GM18861 (cell line): ENCODE data around the gene RANBP2.
A peak's percentile ranks its signal among the peaks of the same experiment; 100 is the strongest.
"Not testable (repeated sequence)": the region's sequence is repeated elsewhere in the genome, so short reads cannot be mapped to it uniquely, and the experiment has no call there.

Experiments
- ATAC-seq: cut with Tn5 transposase; IDR thresholded peaks from one replicate; pipeline ENCODE4 v1.9.1; 2021; ENCODE audit not compliant: unreplicated experiment

RANBP2 gene

GRCh38 chr2:108719149-108720044 lies at the start of gene RANBP2:
TSS of gene RANBP2 (plus strand) at chr2:108719482. CDS start at chr2:108719607, 125 bp downstream.
- ATAC-seq: peak; percentile 99

GRCh38 chr2:108670282-108670681 lies 49.0 kb upstream of the RANBP2 start:
- not testable (repeated sequence) for ATAC-seq

- ATAC-seq: not testable (repeated sequence)
Measured at GRCh38 chr2:108672200-108672805, 47.0 kb upstream of the RANBP2 start.

- ATAC-seq: not testable (repeated sequence)
Measured at GRCh38 chr2:108676522-108676921, 42.8 kb upstream of the RANBP2 start.

GRCh38 chr2:108677239-108677744 lies 42.0 kb upstream of the RANBP2 start:
- ATAC-seq: not testable (repeated sequence)

- not testable (repeated sequence) for ATAC-seq
Measured at GRCh38 chr2:108678198-108678651, 41.1 kb upstream of the RANBP2 start.

GRCh38 chr2:108680805-108681204 lies 38.5 kb upstream of the RANBP2 start:
- not testable (repeated sequence) for ATAC-seq

- ATAC-seq: not testable (repeated sequence)
Measured at GRCh38 chr2:108688818-108689756, 30.2 kb upstream of the RANBP2 start.

- ATAC-seq: not testable (repeated sequence)
Measured at GRCh38 chr2:108690001-108690400, 29.3 kb upstream of the RANBP2 start.

- ATAC-seq: no peak
Measured at GRCh38 chr2:108691447-108691846, 27.8 kb upstream of the RANBP2 start.

GRCh38 chr2:108701208-108701607 lies 18.1 kb upstream of the RANBP2 start:
- no peak for ATAC-seq

- ATAC-seq: no peak
Measured at GRCh38 chr2:108701806-108702205, 17.5 kb upstream of the RANBP2 start.

GRCh38 chr2:108704871-108705270 lies 14.4 kb upstream of the RANBP2 start:
- no peak for ATAC-seq

- no peak for ATAC-seq
Measured at GRCh38 chr2:108707300-108707699, 12.0 kb upstream of the RANBP2 start.

- ATAC-seq: not testable (repeated sequence)
Measured at GRCh38 chr2:108716971-108717370, 2.3 kb upstream of the RANBP2 start.

GRCh38 chr2:108726048-108726447 lies 6.8 kb downstream of the RANBP2 start:
- not testable (repeated sequence) for ATAC-seq

GRCh38 chr2:108734656-108735055 lies 15.4 kb downstream of the RANBP2 start:
- ATAC-seq: not testable (repeated sequence)

GRCh38 chr2:108757973-108758372 lies 38.7 kb downstream of the RANBP2 start:
- ATAC-seq: not testable (repeated sequence)

- ATAC-seq: not testable (repeated sequence)
Measured at GRCh38 chr2:108762618-108763017, 43.3 kb downstream of the RANBP2 start.

GRCh38 chr2:108766671-108767070 lies 47.4 kb downstream of the RANBP2 start:
- not testable (repeated sequence) for ATAC-seq

GRCh38 chr2:108767859-108768258 lies 48.6 kb downstream of the RANBP2 start:
- ATAC-seq: not testable (repeated sequence)
